H1 (cell line): ENCODE data around the gene TUBGCP3.

Experiments used
- ATF3 ChIP-seq: IDR thresholded peaks from 2 replicates; pipeline ENCODE4 v1.6.1; 2011; ENCODE audit warnings: low read depth, mild to moderate bottlenecking, low read length; ENCODE audit not compliant: insufficient read depth
- CHD1 ChIP-seq: IDR thresholded peaks from 2 replicates; pipeline ENCODE4 v1.6.1; 2012; ENCODE audit warnings: low read depth, low read length, improper control_type of control experiment
- CTCF ChIP-seq, 3 experiments: IDR thresholded peaks; 1 replicate in 2 of 3; 2 replicates in 1 of 3; pipeline versions ENCODE4 v1.5.1 to v1.6.1; 2011; ENCODE audit warnings: low read length in 3 of 3, mild to moderate bottlenecking in 3 of 3, inconsistent platforms in 2 of 3, low read depth in 1 of 3, moderate library complexity in 1 of 3; ENCODE audit not compliant: insufficient read depth in 1 of 3; ENCODE audit errors: control extremely low read depth in 1 of 3
- EP300 ChIP-seq, 2 experiments: IDR thresholded peaks; 1 replicate in 1 of 2; 2 replicates in 1 of 2; pipeline ENCODE4 v1.6.1; 2011 to 2012; ENCODE audit warnings: low read depth in 2 of 2, low read length in 2 of 2, mild to moderate bottlenecking in 2 of 2, borderline replicate concordance in 1 of 2, inconsistent platforms in 1 of 2, moderate library complexity in 1 of 2
- JUN ChIP-seq: IDR thresholded peaks from 2 replicates; pipeline ENCODE4 v1.6.1; 2011; ENCODE audit warnings: low read depth, mild to moderate bottlenecking, improper control_type of control experiment, low read length
- POLR2A ChIP-seq, 2 experiments: IDR thresholded peaks; 1 replicate in 1 of 2; 2 replicates in 1 of 2; pipeline ENCODE4 v1.6.1; 2011; ENCODE audit warnings: low read depth in 2 of 2, low read length in 2 of 2, mild to moderate bottlenecking in 2 of 2; ENCODE audit errors: control extremely low read depth in 1 of 2
- POLR2AphosphoS5 ChIP-seq: IDR thresholded peaks from 2 replicates; pipeline ENCODE4 v1.6.1; 2011; ENCODE audit warnings: low read depth, low read length
- RFX5 ChIP-seq: IDR thresholded peaks from 2 replicates; pipeline ENCODE4 v1.6.1; 2011; ENCODE audit warnings: low read depth, low read length, improper control_type of control experiment, borderline replicate concordance
- YY1 ChIP-seq: IDR thresholded peaks from 2 replicates; pipeline ENCODE4 v1.6.1; 2011; ENCODE audit warnings: low read depth, mild to moderate bottlenecking, low read length

GRCh38 chr13:112446347-112446861 is 141.5 kb downstream of the TUBGCP3 start:
- TF ChIP-seq CTCF (IDR thresholded peaks at IDR 0.05; ENCODE audit: control extremely low read depth in 1 of 3, insufficient read depth in 1 of 3, low read depth in 1 of 3, low read length in 3 of 3) (no peak), RFX5 (no peak), EP300 (IDR thresholded peaks at IDR 0.05; ENCODE audit: borderline replicate concordance in 1 of 2, low read depth in 2 of 2, low read length in 2 of 2) (no peak), JUN (no peak), POLR2A (IDR thresholded peaks at IDR 0.05; ENCODE audit: control extremely low read depth in 1 of 2, low read depth in 2 of 2, low read length in 2 of 2) (no peak), YY1 (no peak), ATF3 (no peak), CHD1 (no peak), POLR2AphosphoS5 (no peak)
